ENCODE results near the gene PCDHB4. TPM values are rescaled to one million over a fixed set of nuclear protein-coding genes. Genes with fewer than 3 reads are reported as not detected.
"Not testable (repeated sequence)": the region's sequence is repeated elsewhere in the genome, so short reads cannot be mapped to it uniquely, and the experiment has no call there.

The PCDHB4 gene
- total and polyA plus RNA-seq, 4 donors: 0.14 to 0.36 (median 0.17) TPM

DNA sequence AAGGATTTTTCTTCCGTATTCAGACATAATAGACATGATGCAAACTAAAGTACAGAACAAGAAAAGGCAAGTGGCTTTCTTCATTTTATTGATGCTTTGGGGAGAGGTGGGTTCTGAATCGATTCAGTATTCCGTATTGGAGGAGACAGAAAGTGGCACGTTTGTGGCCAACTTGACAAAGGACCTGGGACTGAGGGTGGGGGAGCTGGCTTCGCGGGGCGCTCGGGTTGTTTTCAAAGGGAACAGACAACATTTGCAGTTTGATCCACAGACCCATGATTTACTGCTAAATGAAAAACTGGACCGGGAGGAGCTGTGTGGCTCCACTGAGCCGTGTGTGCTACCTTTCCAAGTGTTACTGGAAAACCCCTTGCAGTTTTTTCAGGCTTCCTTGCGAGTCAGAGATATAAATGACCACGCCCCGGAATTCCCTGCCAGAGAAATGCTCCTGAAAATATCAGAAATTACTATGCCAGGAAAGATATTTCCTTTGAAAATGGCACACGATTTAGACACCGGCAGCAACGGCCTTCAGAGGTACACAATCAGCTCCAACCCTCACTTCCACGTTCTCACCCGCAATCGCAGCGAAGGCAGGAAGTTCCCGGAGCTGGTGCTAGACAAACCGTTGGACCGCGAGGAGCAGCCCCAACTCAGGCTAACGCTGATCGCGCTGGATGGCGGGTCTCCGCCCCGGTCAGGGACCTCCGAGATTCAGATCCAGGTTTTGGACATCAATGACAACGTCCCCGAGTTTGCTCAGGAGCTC is 28.8 kb downstream of the PCDHB4 start (continued):
- TF ChIP-seq, protein P1, sequence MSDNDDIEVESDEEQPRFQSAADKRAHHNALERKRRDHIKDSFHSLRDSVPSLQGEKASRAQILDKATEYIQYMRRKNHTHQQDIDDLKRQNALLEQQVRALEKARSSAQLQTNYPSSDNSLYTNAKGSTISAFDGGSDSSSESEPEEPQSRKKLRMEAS (IDR thresholded peaks at IDR 0.05): no peak

DNA sequence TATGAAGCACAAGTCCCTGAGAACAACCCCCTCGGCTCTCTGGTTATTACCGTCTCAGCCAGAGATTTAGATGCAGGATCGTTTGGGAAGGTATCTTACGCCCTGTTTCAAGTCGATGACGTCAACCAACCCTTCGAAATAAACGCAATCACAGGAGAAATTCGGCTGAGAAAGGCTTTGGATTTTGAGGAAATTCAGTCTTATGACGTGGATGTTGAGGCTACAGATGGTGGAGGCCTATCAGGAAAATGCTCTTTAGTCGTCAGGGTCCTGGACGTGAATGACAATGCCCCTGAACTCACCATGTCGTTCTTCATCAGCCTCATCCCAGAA is 29.3 kb downstream of the PCDHB4 start:
- TF ChIP-seq RAD21 (IDR thresholded peaks at IDR 0.05) (no peak), NR2F2 (IDR thresholded peaks at IDR 0.05) (no peak), HNF4G (IDR thresholded peaks at IDR 0.05) (no peak), YY1 (IDR thresholded peaks at IDR 0.05) (no peak), RXRA (IDR thresholded peaks at IDR 0.05) (no peak), FOXA2 (IDR thresholded peaks at IDR 0.05) (no peak), TAF1 (conservative IDR thresholded peaks at IDR 0.05) (no peak), GABPA (IDR thresholded peaks at IDR 0.05 in 1 of 2, conservative IDR thresholded peaks at IDR 0.05 in 1 of 2) (no peak), JUND (IDR thresholded peaks at IDR 0.05) (no peak), EGR1 (IDR thresholded peaks at IDR 0.05; ENCODE audit: low read depth in 2 of 2) (no peak), HNF4A (conservative IDR thresholded peaks at IDR 0.05) (no peak)
- TF ChIP-seq, protein P2, sequence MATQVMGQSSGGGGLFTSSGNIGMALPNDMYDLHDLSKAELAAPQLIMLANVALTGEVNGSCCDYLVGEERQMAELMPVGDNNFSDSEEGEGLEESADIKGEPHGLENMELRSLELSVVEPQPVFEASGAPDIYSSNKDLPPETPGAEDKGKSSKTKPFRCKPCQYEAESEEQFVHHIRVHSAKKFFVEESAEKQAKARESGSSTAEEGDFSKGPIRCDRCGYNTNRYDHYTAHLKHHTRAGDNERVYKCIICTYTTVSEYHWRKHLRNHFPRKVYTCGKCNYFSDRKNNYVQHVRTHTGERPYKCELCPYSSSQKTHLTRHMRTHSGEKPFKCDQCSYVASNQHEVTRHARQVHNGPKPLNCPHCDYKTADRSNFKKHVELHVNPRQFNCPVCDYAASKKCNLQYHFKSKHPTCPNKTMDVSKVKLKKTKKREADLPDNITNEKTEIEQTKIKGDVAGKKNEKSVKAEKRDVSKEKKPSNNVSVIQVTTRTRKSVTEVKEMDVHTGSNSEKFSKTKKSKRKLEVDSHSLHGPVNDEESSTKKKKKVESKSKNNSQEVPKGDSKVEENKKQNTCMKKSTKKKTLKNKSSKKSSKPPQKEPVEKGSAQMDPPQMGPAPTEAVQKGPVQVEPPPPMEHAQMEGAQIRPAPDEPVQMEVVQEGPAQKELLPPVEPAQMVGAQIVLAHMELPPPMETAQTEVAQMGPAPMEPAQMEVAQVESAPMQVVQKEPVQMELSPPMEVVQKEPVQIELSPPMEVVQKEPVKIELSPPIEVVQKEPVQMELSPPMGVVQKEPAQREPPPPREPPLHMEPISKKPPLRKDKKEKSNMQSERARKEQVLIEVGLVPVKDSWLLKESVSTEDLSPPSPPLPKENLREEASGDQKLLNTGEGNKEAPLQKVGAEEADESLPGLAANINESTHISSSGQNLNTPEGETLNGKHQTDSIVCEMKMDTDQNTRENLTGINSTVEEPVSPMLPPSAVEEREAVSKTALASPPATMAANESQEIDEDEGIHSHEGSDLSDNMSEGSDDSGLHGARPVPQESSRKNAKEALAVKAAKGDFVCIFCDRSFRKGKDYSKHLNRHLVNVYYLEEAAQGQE (IDR thresholded peaks at IDR 0.05): no peak
- TF ChIP-seq, protein P1 (IDR thresholded peaks at IDR 0.05): no peak
- TF ChIP-seq, protein P3, sequence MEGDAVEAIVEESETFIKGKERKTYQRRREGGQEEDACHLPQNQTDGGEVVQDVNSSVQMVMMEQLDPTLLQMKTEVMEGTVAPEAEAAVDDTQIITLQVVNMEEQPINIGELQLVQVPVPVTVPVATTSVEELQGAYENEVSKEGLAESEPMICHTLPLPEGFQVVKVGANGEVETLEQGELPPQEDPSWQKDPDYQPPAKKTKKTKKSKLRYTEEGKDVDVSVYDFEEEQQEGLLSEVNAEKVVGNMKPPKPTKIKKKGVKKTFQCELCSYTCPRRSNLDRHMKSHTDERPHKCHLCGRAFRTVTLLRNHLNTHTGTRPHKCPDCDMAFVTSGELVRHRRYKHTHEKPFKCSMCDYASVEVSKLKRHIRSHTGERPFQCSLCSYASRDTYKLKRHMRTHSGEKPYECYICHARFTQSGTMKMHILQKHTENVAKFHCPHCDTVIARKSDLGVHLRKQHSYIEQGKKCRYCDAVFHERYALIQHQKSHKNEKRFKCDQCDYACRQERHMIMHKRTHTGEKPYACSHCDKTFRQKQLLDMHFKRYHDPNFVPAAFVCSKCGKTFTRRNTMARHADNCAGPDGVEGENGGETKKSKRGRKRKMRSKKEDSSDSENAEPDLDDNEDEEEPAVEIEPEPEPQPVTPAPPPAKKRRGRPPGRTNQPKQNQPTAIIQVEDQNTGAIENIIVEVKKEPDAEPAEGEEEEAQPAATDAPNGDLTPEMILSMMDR (IDR thresholded peaks at IDR 0.05; ENCODE audit: low read depth, low read length, missing input control): no peak
- Histone ChIP-seq H3K4me3 (ENCODE audit: low read depth in 1 of 3, low read length in 3 of 3) (no peak overlapping the region), H3K36me3 (ENCODE audit: control insufficient read depth in 4 of 4, insufficient read depth in 3 of 4, low read depth in 1 of 4, low read length in 3 of 4) (no peaks in the 10 kb centered on the region), H3K4me1 (ENCODE audit: control insufficient read depth in 4 of 4, insufficient read depth in 4 of 4, low read length in 3 of 4) (no peaks in the 10 kb centered on the region), H3K9ac (ENCODE audit: low read depth in 1 of 2, low read length in 2 of 2) (no peak overlapping the region), H3K27me3 (ENCODE audit: control insufficient read depth in 4 of 4, insufficient read depth in 4 of 4, low read length in 3 of 4) (peaks cover 0 to 6% (median 0%) of the 10 kb centered on the region in 4 donors), H3K27ac (ENCODE audit: low read depth in 1 of 2, low read length in 2 of 2) (no peak overlapping the region), H3K9me3 (ENCODE audit: control insufficient read depth in 4 of 4, low read length in 3 of 4) (peaks cover 16 to 38% (median 22%) of the 10 kb centered on the region in 4 donors)
- WGBS: 28% methylated on average over 13 of the region's 13 CpGs
- no peak for DNase-seq (ENCODE audit: low spot score)

DNA sequence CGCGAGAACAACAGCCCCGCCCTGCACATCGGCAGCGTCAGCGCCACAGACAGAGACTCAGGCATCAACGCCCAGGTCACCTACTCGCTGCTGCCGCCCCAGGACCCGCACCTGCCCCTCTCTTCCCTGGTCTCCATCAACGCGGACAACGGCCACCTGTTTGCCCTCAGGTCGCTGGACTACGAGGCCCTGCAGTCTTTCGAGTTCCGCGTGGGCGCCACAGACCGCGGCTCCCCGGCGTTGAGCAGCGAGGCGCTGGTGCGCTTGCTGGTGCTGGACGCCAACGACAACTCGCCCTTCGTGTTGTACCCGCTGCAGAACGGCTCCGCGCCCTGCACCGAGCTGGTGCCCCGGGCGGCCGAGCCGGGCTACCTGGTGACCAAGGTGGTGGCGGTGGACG is 30.0 kb downstream of the PCDHB4 start:
- H3K27me3 ChIP-seq (ENCODE audit: control insufficient read depth in 4 of 4, insufficient read depth in 4 of 4, low read length in 3 of 4); DNase-seq (ENCODE audit: low spot score); H3K27ac ChIP-seq (ENCODE audit: low read depth in 1 of 2, low read length in 2 of 2); H3K36me3 ChIP-seq (ENCODE audit: control insufficient read depth in 4 of 4, insufficient read depth in 3 of 4, low read depth in 1 of 4, low read length in 3 of 4); H3K4me1 ChIP-seq (ENCODE audit: control insufficient read depth in 4 of 4, insufficient read depth in 4 of 4, low read length in 3 of 4); H3K9ac ChIP-seq (ENCODE audit: low read depth in 1 of 2, low read length in 2 of 2); H3K4me3 ChIP-seq (ENCODE audit: low read depth in 1 of 3, low read length in 3 of 3): not testable (repeated sequence)
- WGBS: 33% methylated on average over 39 of the region's 41 CpGs
- peaks cover 16 to 44% (median 26%) of the 10 kb centered on the region in 4 donors for H3K9me3 ChIP-seq (ENCODE audit: control insufficient read depth in 4 of 4, low read length in 3 of 4)

DNA sequence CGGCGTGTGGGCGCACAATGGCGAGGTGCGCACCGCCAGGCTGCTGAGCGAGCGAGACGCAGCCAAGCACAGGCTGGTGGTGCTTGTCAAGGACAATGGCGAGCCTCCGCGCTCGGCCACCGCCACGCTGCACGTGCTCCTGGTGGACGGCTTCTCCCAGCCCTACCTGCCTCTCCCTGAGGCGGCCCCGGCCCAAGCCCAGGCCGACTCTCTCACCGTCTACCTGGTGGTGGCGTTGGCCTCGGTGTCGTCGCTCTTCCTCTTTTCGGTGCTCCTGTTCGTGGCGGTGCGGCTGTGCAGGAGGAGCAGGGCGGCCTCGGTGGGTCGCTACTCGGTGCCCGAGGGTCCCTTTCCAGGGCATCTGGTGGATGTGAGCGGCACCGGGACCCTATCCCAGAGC is 30.5 kb downstream of the PCDHB4 start:
- H3K9ac ChIP-seq (ENCODE audit: low read depth in 1 of 2, low read length in 2 of 2); H3K36me3 ChIP-seq (ENCODE audit: control insufficient read depth in 4 of 4, insufficient read depth in 3 of 4, low read depth in 1 of 4, low read length in 3 of 4); H3K4me1 ChIP-seq (ENCODE audit: control insufficient read depth in 4 of 4, insufficient read depth in 4 of 4, low read length in 3 of 4); DNase-seq (ENCODE audit: low spot score); H3K27me3 ChIP-seq (ENCODE audit: control insufficient read depth in 4 of 4, insufficient read depth in 4 of 4, low read length in 3 of 4); H3K4me3 ChIP-seq (ENCODE audit: low read depth in 1 of 3, low read length in 3 of 3); H3K27ac ChIP-seq (ENCODE audit: low read depth in 1 of 2, low read length in 2 of 2): not testable (repeated sequence)
- WGBS: 27% methylated on average over 36 of the region's 36 CpGs
- peaks cover 16 to 48% (median 28%) of the 10 kb centered on the region in 4 donors for H3K9me3 ChIP-seq (ENCODE audit: control insufficient read depth in 4 of 4, low read length in 3 of 4)

All from liver (tissue), 9 donors.